22Rv1 (cell line): Measurements from ENCODE around the gene GFAP.

Experiments
- CTCF ChIP-seq: fragments of 450-650 bp; IDR thresholded peaks from 2 replicates; pipeline ENCODE4 v1.5.1; 2017; ENCODE audit warnings: mild to moderate bottlenecking
- ZFX ChIP-seq: fragments of 450-650 bp; IDR thresholded peaks from 2 replicates; pipeline ENCODE4 v1.6.1; 2017; ENCODE audit warnings: antibody characterized with exemption, borderline replicate concordance

- TF ChIP-seq CTCF, result no peak
- no peak for TF ChIP-seq ZFX
Observed at GRCh38 chr17:44904001-44904984, 11.0 kb downstream of the GFAP start.
